C4-2B (cell line): ENCODE data around the gene PRPF6.

ENCODE experiments used
- CTCF ChIP-seq: fragments of 450-650 bp; conservative IDR thresholded peaks from 2 replicates; pipeline ENCODE4 v1.5.1; 2017; ENCODE audit warnings: mild to moderate bottlenecking
- ZFX ChIP-seq: fragments of 450-650 bp; IDR thresholded peaks from 2 replicates; pipeline ENCODE4 v1.6.1; 2017

GRCh38 chr20:64050261-64051032 lies 69.5 kb downstream of the PRPF6 start:
- TF ChIP-seq CTCF (no peak), ZFX (no peak)
